GM12864 (cell line): ENCODE results near the gene RBMS1.

Experiments used
- DNase-seq: peaks from one replicate; pipeline ENCODE4 v3.0.0-alpha.2; 2011; ENCODE audit warnings: low read depth
- H3K4me3 ChIP-seq: 2 replicates; pipeline ENCODE4 v1.5.1; 2011; ENCODE audit warnings: mild to moderate bottlenecking, low read depth, low read length, control low read depth
- TF ChIP-seq, protein P1 (sequence below): IDR thresholded peaks from 2 replicates; pipeline ENCODE4 v1.5.1; 2011; ENCODE audit warnings: low read depth, mild to moderate bottlenecking, moderate library complexity, low read length, control low read depth, inconsistent platforms; ENCODE audit errors: missing control alignments

RBMS1 gene, protein sequence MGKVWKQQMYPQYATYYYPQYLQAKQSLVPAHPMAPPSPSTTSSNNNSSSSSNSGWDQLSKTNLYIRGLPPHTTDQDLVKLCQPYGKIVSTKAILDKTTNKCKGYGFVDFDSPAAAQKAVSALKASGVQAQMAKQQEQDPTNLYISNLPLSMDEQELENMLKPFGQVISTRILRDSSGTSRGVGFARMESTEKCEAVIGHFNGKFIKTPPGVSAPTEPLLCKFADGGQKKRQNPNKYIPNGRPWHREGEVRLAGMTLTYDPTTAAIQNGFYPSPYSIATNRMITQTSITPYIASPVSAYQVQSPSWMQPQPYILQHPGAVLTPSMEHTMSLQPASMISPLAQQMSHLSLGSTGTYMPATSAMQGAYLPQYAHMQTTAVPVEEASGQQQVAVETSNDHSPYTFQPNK

GRCh38 chr2:160493227-160494028 is at the start of gene RBMS1:
Gene RBMS1, minus strand, starts transcription at chr2:160493807. Its CDS starts 444 bp downstream, at chr2:160493363.
- peak within 1 kb of the TSS; percentile 48 for H3K4me3 ChIP-seq
- no peak for DNase-seq
- TF ChIP-seq, protein P1, sequence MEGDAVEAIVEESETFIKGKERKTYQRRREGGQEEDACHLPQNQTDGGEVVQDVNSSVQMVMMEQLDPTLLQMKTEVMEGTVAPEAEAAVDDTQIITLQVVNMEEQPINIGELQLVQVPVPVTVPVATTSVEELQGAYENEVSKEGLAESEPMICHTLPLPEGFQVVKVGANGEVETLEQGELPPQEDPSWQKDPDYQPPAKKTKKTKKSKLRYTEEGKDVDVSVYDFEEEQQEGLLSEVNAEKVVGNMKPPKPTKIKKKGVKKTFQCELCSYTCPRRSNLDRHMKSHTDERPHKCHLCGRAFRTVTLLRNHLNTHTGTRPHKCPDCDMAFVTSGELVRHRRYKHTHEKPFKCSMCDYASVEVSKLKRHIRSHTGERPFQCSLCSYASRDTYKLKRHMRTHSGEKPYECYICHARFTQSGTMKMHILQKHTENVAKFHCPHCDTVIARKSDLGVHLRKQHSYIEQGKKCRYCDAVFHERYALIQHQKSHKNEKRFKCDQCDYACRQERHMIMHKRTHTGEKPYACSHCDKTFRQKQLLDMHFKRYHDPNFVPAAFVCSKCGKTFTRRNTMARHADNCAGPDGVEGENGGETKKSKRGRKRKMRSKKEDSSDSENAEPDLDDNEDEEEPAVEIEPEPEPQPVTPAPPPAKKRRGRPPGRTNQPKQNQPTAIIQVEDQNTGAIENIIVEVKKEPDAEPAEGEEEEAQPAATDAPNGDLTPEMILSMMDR = no peak

- TF ChIP-seq, protein P1 = no peak
- no peak for DNase-seq
- H3K4me3 ChIP-seq = no peak overlapping the region
These were observed 48.1 kb upstream of the RBMS1 start for GRCh38 chr2:160541745-160542144.

DNA sequence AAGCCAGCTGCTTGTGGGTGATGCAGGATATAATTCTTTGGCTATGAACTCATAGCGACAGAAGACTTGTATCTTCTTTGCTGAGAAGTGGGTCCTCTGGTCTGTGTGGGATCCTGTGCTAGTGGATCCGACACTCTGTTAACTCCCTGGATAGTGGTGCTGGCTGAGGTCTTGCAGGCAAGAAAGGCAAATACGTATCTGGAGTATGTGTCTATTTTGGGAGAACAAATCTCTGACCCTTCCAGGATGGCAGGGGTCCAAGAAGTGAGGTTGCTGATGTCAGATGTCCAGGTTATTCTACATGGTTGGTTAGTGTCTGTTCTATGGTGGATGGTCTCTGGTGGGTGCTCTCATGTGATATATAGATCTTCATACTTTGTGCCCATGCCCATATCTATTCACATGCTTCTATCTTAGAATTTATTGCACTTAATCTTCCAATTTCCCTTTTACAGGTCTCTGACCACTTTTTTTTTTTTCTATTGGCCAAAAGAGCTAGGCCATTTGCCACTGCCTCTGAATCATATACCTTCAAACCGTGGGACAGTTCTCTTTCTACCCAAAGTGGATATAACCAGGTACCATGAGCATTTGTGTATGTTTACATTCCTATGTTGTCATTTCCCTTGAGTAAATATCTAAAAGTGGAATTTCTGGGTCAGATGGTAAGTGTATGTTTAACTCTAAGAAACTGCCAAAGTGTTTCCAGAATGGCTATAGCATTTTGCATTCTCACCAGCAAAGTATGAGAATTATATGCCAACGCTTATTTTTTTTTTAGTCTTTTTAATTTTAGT is 45.1 kb upstream of the RBMS1 start:
- TF ChIP-seq, protein P1 = no peak
- no peak overlapping the region for H3K4me3 ChIP-seq
- no peak for DNase-seq

- DNase-seq = no peak
- H3K4me3 ChIP-seq = no peak overlapping the region
- TF ChIP-seq, protein P1 = no peak
These were observed 44.5 kb upstream of the RBMS1 start for GRCh38 chr2:160538115-160538514.

DNA sequence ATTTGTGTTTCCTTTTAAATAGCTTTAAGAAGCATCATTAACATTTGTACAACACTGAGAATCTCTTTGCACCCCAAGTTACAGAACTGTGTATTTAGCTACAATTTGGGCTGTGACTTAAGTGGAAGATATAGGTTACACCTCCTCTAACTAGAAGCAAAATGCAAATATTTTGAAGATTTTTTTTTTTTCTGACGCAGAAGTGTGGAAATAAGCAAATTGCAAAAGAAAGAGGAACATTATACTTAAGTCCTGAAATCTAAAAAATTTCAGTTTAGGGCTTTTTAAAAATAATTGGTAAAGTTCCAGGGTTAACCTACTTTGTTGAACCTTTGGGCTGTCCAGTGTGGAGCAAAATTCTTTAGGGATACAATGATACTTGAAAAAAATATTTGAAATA is 41.4 kb upstream of the RBMS1 start:
- TF ChIP-seq, protein P1 = no peak
- DNase-seq = no peak
- H3K4me3 ChIP-seq = no peak overlapping the region

DNA sequence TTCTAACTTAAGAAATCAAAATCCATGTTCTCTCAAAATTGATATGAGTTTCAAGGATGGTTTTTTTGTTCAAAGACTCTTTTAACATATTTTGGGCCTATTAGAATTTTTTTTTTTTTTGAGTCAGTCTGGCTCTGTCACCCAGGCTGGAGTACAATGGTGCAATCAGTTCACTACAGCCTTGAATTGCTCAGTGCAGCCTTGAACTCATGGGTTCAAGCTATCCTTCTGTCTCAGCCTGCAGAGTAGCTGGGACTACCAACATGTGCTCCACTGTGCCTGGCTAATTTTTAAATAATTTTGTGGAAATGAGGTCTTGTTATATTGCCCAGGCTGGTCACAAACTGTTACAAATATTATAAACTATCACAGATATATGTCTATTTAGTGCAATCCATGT is 40.6 kb upstream of the RBMS1 start:
- TF ChIP-seq, protein P1 = no peak
- no peak for DNase-seq

More for the DNA sequence above, 40.6 kb upstream of the RBMS1 start:
- no peak overlapping the region for H3K4me3 ChIP-seq
